ENCODE data around the gene SLC51B. TPM values are rescaled to one million over a fixed set of nuclear protein-coding genes. Genes with fewer than 3 reads are reported as not detected.

Gene SLC51B
- total RNA-seq, 1 experiment from 2014 or later = not detected

DNA sequence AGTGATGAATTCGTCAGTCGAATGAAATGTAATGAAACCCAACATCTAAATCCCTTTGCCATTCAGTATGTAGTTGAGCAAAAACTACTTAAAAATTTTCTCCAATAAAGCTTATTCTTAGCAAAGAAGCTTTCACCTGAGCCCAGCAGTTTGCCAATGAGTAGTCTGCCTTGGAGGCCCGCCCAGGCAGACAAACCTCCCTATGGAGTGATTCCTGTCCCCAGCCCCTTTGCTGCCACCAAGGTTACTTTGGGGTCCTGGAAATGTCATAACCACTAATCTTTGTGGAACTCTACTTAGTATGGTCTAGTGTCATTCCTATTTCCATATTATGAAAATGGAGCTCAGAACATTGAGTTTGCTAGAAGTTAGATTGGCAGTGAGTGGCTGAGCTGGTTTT lies 57.7 kb downstream of the SLC51B start:
- H3K4me3 ChIP-seq (ENCODE audit: low read depth, low read length, poor library complexity, severe bottlenecking) = no peak overlapping the region
- intact Hi-C loops (cut with micrococcal nuclease; ENCODE audit: unreplicated experiment) = no loop called here
- no peak overlapping the region for H3K27ac ChIP-seq (ENCODE audit: low read depth, low read length, poor library complexity, severe bottlenecking)
- ChIA-PET CTCF (interaction anchor here (1.2 to 1.4 kb wide), 2 partner anchors 16 to 69 kb away, joined by 4 to 6 read pairs; no protein-coding TSS in a partner anchor), POLR2A (ENCODE audit: low non-redundant PET) (no interaction called here)
- BruUV-seq (replicated peaks) = no TSS peak
- DNase-seq (ENCODE audit: low spot score) = no peak
- H3K4me1 ChIP-seq (ENCODE audit: insufficient read depth, low read length, poor library complexity, severe bottlenecking) = no peaks in the 10 kb centered on the region
- H3K9me3 ChIP-seq (ENCODE audit: low read depth, low read length, poor library complexity, severe bottlenecking) = no peaks in the 10 kb centered on the region
- peaks cover 5% of the 10 kb centered on the region for H3K36me3 ChIP-seq (ENCODE audit: insufficient read depth, low read length, poor library complexity, severe bottlenecking)
- no peaks in the 10 kb centered on the region for H3K27me3 ChIP-seq (replicated peaks; ENCODE audit: insufficient read depth, low read depth, low read length, poor library complexity)
- TF ChIP-seq EZH2 (IDR thresholded peaks at IDR 0.05; ENCODE audit: borderline replicate concordance, low read depth, low read length, poor library complexity, severe bottlenecking) = no peak
- TF ChIP-seq, protein P1, sequence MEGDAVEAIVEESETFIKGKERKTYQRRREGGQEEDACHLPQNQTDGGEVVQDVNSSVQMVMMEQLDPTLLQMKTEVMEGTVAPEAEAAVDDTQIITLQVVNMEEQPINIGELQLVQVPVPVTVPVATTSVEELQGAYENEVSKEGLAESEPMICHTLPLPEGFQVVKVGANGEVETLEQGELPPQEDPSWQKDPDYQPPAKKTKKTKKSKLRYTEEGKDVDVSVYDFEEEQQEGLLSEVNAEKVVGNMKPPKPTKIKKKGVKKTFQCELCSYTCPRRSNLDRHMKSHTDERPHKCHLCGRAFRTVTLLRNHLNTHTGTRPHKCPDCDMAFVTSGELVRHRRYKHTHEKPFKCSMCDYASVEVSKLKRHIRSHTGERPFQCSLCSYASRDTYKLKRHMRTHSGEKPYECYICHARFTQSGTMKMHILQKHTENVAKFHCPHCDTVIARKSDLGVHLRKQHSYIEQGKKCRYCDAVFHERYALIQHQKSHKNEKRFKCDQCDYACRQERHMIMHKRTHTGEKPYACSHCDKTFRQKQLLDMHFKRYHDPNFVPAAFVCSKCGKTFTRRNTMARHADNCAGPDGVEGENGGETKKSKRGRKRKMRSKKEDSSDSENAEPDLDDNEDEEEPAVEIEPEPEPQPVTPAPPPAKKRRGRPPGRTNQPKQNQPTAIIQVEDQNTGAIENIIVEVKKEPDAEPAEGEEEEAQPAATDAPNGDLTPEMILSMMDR (conservative IDR thresholded peaks at IDR 0.05; ENCODE audit: low read depth, low read length) = no peak

Other genes starting within 250 kb of the SLC51B start
- gene PIF1, start 219.7 kb upstream of the SLC51B start, total RNA-seq (2021) = 60.4 and 65.7 TPM in 2 replicates
- 7.7 and 8.9 TPM in 2 replicates for gene PLEKHO2, start 203.5 kb upstream of the SLC51B start, total RNA-seq (2021)
- 2.3 and 3.5 TPM in 2 replicates for gene ANKDD1A, start 133.5 kb upstream of the SLC51B start, total RNA-seq (2021)
- 85.7 and 89.1 TPM in 2 replicates for gene SPG21, start 55.5 kb upstream of the SLC51B start, total RNA-seq (2021)
- 26.2 and 32.1 TPM in 2 replicates for gene MTFMT, start 15.7 kb upstream of the SLC51B start, total RNA-seq (2021)
- 0.69 and 1.2 TPM in 2 replicates for gene RASL12, start 22.6 kb downstream of the SLC51B start, total RNA-seq (2021)
- gene KBTBD13, start 31.4 kb downstream of the SLC51B start, total RNA-seq (2021) = not detected in 2 replicates
- gene UBAP1L, start 69.8 kb downstream of the SLC51B start, total RNA-seq (2021) = 3.6 and 3.9 TPM in 2 replicates
- gene PDCD7, start 88.4 kb downstream of the SLC51B start, total RNA-seq (2021) = 30.7 and 39.1 TPM in 2 replicates
- 60.2 and 64.4 TPM in 2 replicates for gene CLPX, start 140.0 kb downstream of the SLC51B start, total RNA-seq (2021)
- gene CILP, start 166.1 kb downstream of the SLC51B start, total RNA-seq (2021) = 0.04 TPM in 1 of 2 replicates, not detected in the other
- 5.7 and 7.3 TPM in 2 replicates for gene PARP16, start 241.5 kb downstream of the SLC51B start, total RNA-seq (2021)

Data from A673 (cell line).